Uterus (tissue), 4 donors: ENCODE measurements around the gene WDR27. TPM values are rescaled to one million over a fixed set of nuclear protein-coding genes. Genes with fewer than 3 reads are reported as not detected.

Source experiments
- DNase-seq, 2 donors: peaks; one replicate each; pipeline ENCODE4 v3.0.0-alpha.2; 2019 to 2020
- H3K27ac ChIP-seq, 2 donors: fragments of 200-600 bp; sonication (generic); 1 replicate in 1 of 2; 2 replicates in 1 of 2; pipeline ENCODE4 v1.5.1; 2016 to 2018
- H3K27me3 ChIP-seq, 2 donors: fragments of 200-600 bp; sonication (generic); one replicate each; pipeline ENCODE4 v1.5.1; 2018 to 2019; ENCODE audit warnings: control low read depth in 1 of 2
- H3K36me3 ChIP-seq, 2 donors: fragments of 200-600 bp; sonication (generic); one replicate each; pipeline ENCODE4 v1.5.1; 2019; ENCODE audit warnings: control low read depth in 1 of 2
- H3K4me1 ChIP-seq, 2 donors: fragments of 200-600 bp; sonication (generic); one replicate each; pipeline ENCODE4 v1.5.1; 2018 to 2019; ENCODE audit warnings: control low read depth in 1 of 2
- H3K4me3 ChIP-seq, 2 donors: fragments of 200-600 bp; sonication (generic); 1 replicate in 1 of 2; 2 replicates in 1 of 2; pipeline ENCODE4 v1.5.1; 2018 to 2019; ENCODE audit warnings: mild to moderate bottlenecking in 1 of 2
- H3K9me3 ChIP-seq, 2 donors: fragments of 200-600 bp; sonication (generic); one replicate each; pipeline ENCODE4 v1.5.1; 2019; ENCODE audit warnings: control low read depth in 1 of 2
- CTCF ChIP-seq, 4 experiments: fragments of 200-600 bp in 2 of 4; fragments of 450-650 bp in 2 of 4; sonication (generic) in 2 of 4; IDR thresholded peaks; one replicate each; pipeline ENCODE4 v1.5.1; 2016 to 2019; ENCODE audit warnings: antibody characterized with exemption in 4 of 4, mild to moderate bottlenecking in 2 of 4, moderate library complexity in 1 of 4
- POLR2A ChIP-seq, 2 donors: fragments of 450-650 bp; IDR thresholded peaks; one replicate each; pipeline ENCODE4 v1.6.1; 2016; ENCODE audit warnings: antibody characterized with exemption in 2 of 2, mild to moderate bottlenecking in 1 of 2, moderate library complexity in 1 of 2
- intact Hi-C: fragments of 100-400 bp; cut with DNase I; formaldehyde crosslinking; loops from one replicate; pipeline ENCODE4 v1.15.1; 2023; ENCODE audit warnings: low total_unique reads
- total RNA-seq, 4 donors: library from RNA; depleted of rRNA in 3 of 4; stranded (reverse); fragments of >200 nt in 3 of 4; gene quantifications; one replicate each; pipeline versions ENCODE4 v1.1.0 to v1.2.4, GENCODE V29; 2014 to 2023
- donor health status: DM: yes; HTN: yes; CAD: no.

The WDR27 gene
- total RNA-seq, 4 donors from 2014 or later: 41.8 to 69.7 (median 59.7) TPM

DNA sequence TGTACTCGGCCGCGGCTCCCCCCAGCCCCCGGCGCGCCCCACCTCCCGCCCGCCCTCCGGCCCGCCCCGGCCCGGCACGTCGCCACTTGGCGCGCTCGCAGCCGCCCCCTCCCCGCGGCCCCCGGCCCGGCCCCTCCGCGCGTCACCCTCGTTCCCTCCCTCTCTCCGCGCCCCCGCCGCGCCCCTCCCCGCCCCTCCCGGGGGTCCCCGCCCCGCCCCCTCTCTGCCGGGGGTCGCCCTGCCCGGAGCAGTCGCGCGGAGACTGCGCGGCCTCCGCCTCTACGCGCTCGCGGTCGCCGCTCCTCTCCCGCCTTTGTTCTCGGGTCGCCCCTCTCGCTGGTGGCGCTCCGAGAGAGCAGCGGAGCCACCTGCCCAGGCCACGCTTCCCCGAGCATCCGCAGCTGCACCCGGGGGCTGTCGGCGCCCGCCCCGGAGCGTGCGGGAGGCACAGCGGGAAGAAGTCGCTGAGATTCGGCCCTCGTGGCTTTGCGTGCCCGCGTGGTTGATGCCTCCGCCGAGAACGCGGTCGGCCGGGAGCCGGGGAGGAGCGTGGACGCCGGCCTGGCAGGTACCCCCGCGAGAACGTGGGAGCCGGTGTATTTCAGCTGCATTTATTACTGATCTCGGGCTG, 22.8 kb upstream of the WDR27 start, which contains the start of gene PHF10:
TSS of gene PHF10 (minus strand) at position 7 of the 631 bp plus-strand sequence. CDS start 569 bp downstream, outside the sequence.
- intact Hi-C loops: no loop called here
- H3K36me3 ChIP-seq: no peaks in the 10 kb centered on the region
- DNase-seq: peak; percentile 37 to 51
- no peaks in the 10 kb centered on the region for H3K9me3 ChIP-seq
- no peaks in the 10 kb centered on the region for H3K27me3 ChIP-seq
- TF ChIP-seq POLR2A (IDR thresholded peaks at IDR 0.05) (no peak), CTCF (IDR thresholded peaks at IDR 0.05) (peak in 2 of 4 experiments; percentile 3 to 9)
- peak within 1 kb of the TSS; percentile 94 to 96 for H3K27ac ChIP-seq
- no peaks in the 10 kb centered on the region for H3K4me1 ChIP-seq
- H3K4me3 ChIP-seq: peak within 1 kb of the TSS; percentile 55 to 75

GRCh38 chr6:169723991-169724493, 22.2 kb upstream of the WDR27 start:
- Histone ChIP-seq H3K27me3 (no peaks in the 10 kb centered on the region), H3K36me3 (no peaks in the 10 kb centered on the region), H3K9me3 (no peaks in the 10 kb centered on the region), H3K27ac (peak overlapping the region; percentile 94 to 96), H3K4me1 (no peaks in the 10 kb centered on the region), H3K4me3 (peak overlapping the region; percentile 55 to 75)
- intact Hi-C loops: no loop called here
- DNase-seq: peak in 1 of 2 donors; percentile 25
- TF ChIP-seq CTCF (IDR thresholded peaks at IDR 0.05) (no peak), POLR2A (IDR thresholded peaks at IDR 0.05) (peak in 1 of 2 donors; percentile 19)

- intact Hi-C loops: no loop called here
- DNase-seq: peak; percentile 71 to 73
- Histone ChIP-seq H3K9me3 (no peaks in the 10 kb centered on the region), H3K4me3 (peak overlapping the region; percentile 44 to 71), H3K4me1 (no peaks in the 10 kb centered on the region), H3K36me3 (no peaks in the 10 kb centered on the region), H3K27ac (peak overlapping the region; percentile 93 to 94), H3K27me3 (no peaks in the 10 kb centered on the region)
- peak in 1 of 2 donors; percentile 32 for TF ChIP-seq POLR2A (IDR thresholded peaks at IDR 0.05)
- TF ChIP-seq CTCF (IDR thresholded peaks at IDR 0.05): no peak
These were observed 21.5 kb upstream of the WDR27 start for GRCh38 chr6:169723200-169723909.

DNA sequence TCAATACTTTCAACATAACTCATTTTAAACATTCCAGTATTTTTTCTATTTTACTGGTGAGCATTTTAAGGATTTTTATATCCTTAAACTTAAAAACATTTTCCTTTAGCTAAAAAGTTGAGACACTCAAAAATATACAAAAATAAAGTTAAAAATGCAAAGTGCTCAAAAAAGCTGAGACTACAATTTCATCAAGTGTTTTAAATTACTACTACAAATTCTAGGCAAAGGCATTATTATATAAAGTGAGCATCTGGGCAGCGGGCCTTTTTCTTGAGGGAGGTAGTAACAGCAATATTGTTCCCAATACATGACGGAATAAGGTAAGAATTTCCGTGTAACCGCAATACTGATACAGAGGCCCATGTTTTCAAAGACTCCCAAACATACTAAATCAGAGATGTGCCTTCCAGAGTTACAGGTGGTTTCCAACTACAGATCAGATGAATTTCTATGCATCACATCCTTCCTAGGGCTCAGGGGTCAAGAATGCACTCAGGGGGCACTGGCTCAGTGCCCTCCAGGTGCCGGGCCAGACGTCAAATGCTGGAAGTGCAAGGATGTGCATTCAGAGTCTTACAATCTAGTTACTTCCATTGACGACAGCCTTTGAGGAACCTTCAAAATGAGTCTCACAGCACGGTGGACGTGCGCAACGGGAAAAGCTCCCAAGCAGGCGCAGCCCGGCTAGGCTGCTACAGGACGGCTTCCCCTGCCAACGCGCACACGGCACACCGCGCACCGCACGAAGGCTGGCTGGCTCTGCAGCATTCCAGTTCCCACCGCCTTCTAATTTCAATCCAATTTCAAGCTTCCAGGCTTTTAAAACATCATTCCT, 20.8 kb upstream of the WDR27 start:
- H3K4me1 ChIP-seq: no peaks in the 10 kb centered on the region

More for the DNA sequence above, 20.8 kb upstream of the WDR27 start:
- no peaks in the 10 kb centered on the region for H3K36me3 ChIP-seq
- peak overlapping the region; percentile 44 to 71 for H3K4me3 ChIP-seq
- DNase-seq: peak in 1 of 2 donors; percentile 26
- peak overlapping the region; percentile 93 to 94 for H3K27ac ChIP-seq
- H3K9me3 ChIP-seq: no peaks in the 10 kb centered on the region
- TF ChIP-seq CTCF (IDR thresholded peaks at IDR 0.05): no peak
- no peak for TF ChIP-seq POLR2A (IDR thresholded peaks at IDR 0.05)
- no peaks in the 10 kb centered on the region for H3K27me3 ChIP-seq
- intact Hi-C loops: no loop called here
